ENCODE data around the gene CHRND.

DNA sequence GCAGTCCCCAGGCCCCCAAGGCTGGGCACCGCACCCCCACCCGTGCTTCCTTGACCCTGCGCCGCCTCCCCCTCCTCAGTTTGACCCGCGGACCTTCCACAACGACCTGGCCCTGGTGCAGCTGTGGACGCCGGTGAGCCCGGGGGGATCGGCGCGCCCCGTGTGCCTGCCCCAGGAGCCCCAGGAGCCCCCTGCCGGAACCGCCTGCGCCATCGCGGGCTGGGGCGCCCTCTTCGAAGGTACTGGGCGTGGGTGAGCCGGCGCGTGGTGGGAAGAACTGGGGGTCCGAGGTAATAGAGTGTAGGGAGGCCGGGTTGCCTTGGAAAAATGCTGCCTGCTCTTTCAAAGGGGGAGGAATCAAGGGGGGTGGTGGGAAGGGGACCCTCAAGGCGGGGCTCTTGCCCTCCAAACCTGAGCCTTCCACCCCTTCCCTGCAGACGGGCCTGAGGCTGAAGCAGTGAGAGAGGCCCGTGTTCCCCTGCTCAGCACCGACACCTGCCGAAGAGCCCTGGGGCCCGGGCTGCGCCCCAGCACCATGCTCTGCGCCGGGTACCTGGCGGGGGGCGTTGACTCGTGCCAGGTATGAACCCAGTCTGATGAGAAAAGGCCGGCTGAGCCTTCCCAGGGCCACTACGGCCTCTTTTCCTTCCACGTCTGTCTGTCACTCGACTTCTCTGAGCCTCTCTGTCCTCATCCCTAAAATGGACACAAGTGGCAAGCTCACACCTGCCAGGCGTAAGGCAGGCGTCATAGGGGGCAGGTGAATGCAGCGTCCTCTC lies 3.1 kb upstream of the CHRND start:
- TF ChIP-seq, protein P1, sequence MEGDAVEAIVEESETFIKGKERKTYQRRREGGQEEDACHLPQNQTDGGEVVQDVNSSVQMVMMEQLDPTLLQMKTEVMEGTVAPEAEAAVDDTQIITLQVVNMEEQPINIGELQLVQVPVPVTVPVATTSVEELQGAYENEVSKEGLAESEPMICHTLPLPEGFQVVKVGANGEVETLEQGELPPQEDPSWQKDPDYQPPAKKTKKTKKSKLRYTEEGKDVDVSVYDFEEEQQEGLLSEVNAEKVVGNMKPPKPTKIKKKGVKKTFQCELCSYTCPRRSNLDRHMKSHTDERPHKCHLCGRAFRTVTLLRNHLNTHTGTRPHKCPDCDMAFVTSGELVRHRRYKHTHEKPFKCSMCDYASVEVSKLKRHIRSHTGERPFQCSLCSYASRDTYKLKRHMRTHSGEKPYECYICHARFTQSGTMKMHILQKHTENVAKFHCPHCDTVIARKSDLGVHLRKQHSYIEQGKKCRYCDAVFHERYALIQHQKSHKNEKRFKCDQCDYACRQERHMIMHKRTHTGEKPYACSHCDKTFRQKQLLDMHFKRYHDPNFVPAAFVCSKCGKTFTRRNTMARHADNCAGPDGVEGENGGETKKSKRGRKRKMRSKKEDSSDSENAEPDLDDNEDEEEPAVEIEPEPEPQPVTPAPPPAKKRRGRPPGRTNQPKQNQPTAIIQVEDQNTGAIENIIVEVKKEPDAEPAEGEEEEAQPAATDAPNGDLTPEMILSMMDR (IDR thresholded peaks at IDR 0.05), result no peak
- TF ChIP-seq POLR2A (IDR thresholded peaks at IDR 0.05), result no peak

All from testis (tissue), 2 donors.